OCI-LY1 (cell line): ENCODE measurements around the gene CSPG5.
A peak's percentile ranks its signal among the peaks of the same experiment; 100 is the strongest.

ENCODE experiments used
- H2AFZ ChIP-seq: fragments of 200-600 bp; sonication (generic), shearing (Covaris generic); 2 replicates; pipeline ENCODE4 v1.6.0; 2014; ENCODE audit warnings: antibody characterized with exemption, mild to moderate bottlenecking, low read length
- H3F3A ChIP-seq: fragments of 200-600 bp; sonication (generic), shearing (Covaris generic); 2 replicates; pipeline ENCODE4 v1.6.0; 2014; ENCODE audit warnings: mild to moderate bottlenecking, antibody characterized with exemption, low read length, moderate library complexity; ENCODE audit not compliant: insufficient read depth
- H3K27ac ChIP-seq: fragments of 200-600 bp; sonication (generic); 2 replicates; pipeline ENCODE4 v1.5.1; 2014; ENCODE audit warnings: low read length, mixed run types, mild to moderate bottlenecking, low read depth; ENCODE audit not compliant: poor library complexity, severe bottlenecking
- H3K27me3 ChIP-seq: fragments of 200-600 bp; sonication (generic); 2 replicates; pipeline ENCODE4 v1.6.0; 2014; ENCODE audit warnings: antibody characterized with exemption, mild to moderate bottlenecking, low read length, moderate library complexity; ENCODE audit not compliant: insufficient read depth
- H3K36me3 ChIP-seq: fragments of 200-600 bp; sonication (generic); 2 replicates; pipeline ENCODE4 v1.6.1; 2014; ENCODE audit warnings: mild to moderate bottlenecking, antibody characterized with exemption, low read length, moderate library complexity, mixed read lengths; ENCODE audit not compliant: insufficient read depth
- H3K4me1 ChIP-seq: fragments of 200-600 bp; sonication (generic); 2 replicates; pipeline ENCODE4 v1.5.1; 2014; ENCODE audit warnings: mild to moderate bottlenecking, low read length, moderate library complexity; ENCODE audit not compliant: insufficient read depth, severe bottlenecking
- H3K4me2 ChIP-seq: fragments of 200-600 bp; sonication (generic), shearing (Covaris generic); 2 replicates; pipeline ENCODE4 v1.6.1; 2014; ENCODE audit warnings: low read length
- H3K4me3 ChIP-seq: fragments of 200-600 bp; sonication (generic); 2 replicates; pipeline ENCODE4 v1.5.1; 2014; ENCODE audit warnings: low read length, low read depth, mild to moderate bottlenecking, mixed read lengths; ENCODE audit not compliant: poor library complexity, severe bottlenecking
- H3K79me2 ChIP-seq: fragments of 200-600 bp; shearing (Covaris generic); 2 replicates; pipeline ENCODE4 v1.6.1; 2016; ENCODE audit warnings: mixed run types, low read length, mixed read lengths; ENCODE audit not compliant: insufficient read depth
- H3K9ac ChIP-seq: fragments of 200-600 bp; sonication (generic), shearing (Covaris generic); 2 replicates; pipeline ENCODE4 v1.6.1; 2014; ENCODE audit warnings: mild to moderate bottlenecking, low read length, mixed read lengths
- H3K9me2 ChIP-seq: fragments of 200-600 bp; sonication (generic), shearing (Covaris generic); 2 replicates; pipeline ENCODE4 v1.6.1; 2014; ENCODE audit warnings: low read depth, mild to moderate bottlenecking, low read length, mixed read lengths
- H3K9me3 ChIP-seq: fragments of 200-600 bp; shearing (Covaris generic); 2 replicates; pipeline ENCODE4 v1.6.1; 2014; ENCODE audit warnings: low read length, mixed read lengths
- H4K20me1 ChIP-seq: fragments of 200-600 bp; sonication (generic), shearing (Covaris generic); 2 replicates; pipeline ENCODE4 v1.6.0; 2016; ENCODE audit warnings: mild to moderate bottlenecking, low read length; ENCODE audit not compliant: insufficient read depth
- EZH2 ChIP-seq: fragments of 200-600 bp; sonication (generic), shearing (Covaris generic); IDR thresholded peaks from 2 replicates; pipeline ENCODE4 v1.8.0; 2017; ENCODE audit warnings: borderline replicate concordance, mixed run types, mild to moderate bottlenecking, antibody characterized with exemption, low read length, moderate library complexity, mixed read lengths
- TF ChIP-seq, protein P1 (sequence below): fragments of 200-600 bp; sonication (generic), shearing (Covaris generic); IDR thresholded peaks from 2 replicates; pipeline ENCODE4 v1.5.1; 2017; ENCODE audit warnings: mild to moderate bottlenecking, antibody characterized with exemption, low read length, moderate library complexity, mixed read lengths

CSPG5 gene

DNA sequence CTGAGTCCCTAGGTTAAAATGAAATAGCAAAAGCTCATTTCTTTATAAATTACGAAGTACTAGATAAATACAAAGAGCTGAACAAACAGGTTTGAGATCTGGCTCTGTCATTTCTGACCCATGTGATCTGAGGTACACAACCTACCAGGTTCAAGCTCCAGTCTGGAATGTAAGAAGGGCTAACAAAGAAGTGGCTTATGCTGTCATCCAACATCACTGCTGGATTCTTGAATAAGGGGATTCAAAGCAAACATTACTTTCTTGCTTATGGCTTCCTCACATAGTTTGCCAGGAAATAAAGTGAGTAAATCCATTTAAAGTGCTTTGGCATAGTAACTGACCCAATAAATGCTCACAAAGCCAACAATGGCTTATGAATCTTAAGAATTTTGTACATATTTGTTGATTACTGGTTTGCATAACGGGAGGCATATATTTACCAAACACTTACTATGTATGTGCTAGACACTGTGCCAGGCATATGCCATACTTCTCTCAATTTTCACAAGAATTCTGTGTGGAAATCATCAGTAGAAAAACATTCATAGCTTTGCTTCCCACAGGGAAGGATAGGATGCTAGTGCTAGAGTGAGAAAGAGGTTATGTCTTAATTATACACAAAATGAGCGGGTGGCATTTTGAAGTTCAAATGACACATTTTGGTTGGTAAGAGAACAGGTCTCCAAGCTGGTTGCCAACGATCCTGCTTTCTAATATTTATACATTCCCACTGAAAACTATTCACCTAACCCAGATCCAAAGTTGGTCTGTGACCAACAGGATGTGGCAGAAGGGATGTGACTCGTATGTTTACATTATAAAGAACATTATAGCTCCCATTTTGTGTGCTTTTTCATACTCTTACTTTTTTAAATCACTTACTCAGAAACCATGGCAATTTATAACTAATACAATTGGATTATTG lies 38.7 kb upstream of the CSPG5 start:
- no peaks in the 10 kb centered on the region for H3K9me3 ChIP-seq
- no peaks in the 10 kb centered on the region for H3K27me3 ChIP-seq
- H3K9ac ChIP-seq: no peak overlapping the region
- no peaks in the 10 kb centered on the region for H4K20me1 ChIP-seq
- no peaks in the 10 kb centered on the region for H3F3A ChIP-seq
- H3K4me1 ChIP-seq: peaks cover 17% of the 10 kb centered on the region
- H3K4me2 ChIP-seq: no peak overlapping the region
- peaks cover 90% of the 10 kb centered on the region for H3K36me3 ChIP-seq
- no peak overlapping the region for H3K4me3 ChIP-seq
- H3K27ac ChIP-seq: no peak overlapping the region
- no peaks in the 10 kb centered on the region for H3K9me2 ChIP-seq
- TF ChIP-seq, protein P1, sequence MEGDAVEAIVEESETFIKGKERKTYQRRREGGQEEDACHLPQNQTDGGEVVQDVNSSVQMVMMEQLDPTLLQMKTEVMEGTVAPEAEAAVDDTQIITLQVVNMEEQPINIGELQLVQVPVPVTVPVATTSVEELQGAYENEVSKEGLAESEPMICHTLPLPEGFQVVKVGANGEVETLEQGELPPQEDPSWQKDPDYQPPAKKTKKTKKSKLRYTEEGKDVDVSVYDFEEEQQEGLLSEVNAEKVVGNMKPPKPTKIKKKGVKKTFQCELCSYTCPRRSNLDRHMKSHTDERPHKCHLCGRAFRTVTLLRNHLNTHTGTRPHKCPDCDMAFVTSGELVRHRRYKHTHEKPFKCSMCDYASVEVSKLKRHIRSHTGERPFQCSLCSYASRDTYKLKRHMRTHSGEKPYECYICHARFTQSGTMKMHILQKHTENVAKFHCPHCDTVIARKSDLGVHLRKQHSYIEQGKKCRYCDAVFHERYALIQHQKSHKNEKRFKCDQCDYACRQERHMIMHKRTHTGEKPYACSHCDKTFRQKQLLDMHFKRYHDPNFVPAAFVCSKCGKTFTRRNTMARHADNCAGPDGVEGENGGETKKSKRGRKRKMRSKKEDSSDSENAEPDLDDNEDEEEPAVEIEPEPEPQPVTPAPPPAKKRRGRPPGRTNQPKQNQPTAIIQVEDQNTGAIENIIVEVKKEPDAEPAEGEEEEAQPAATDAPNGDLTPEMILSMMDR: no peak
- TF ChIP-seq EZH2: no peak
- H3K79me2 ChIP-seq: no peaks in the 10 kb centered on the region
- no peak overlapping the region for H2AFZ ChIP-seq

DNA sequence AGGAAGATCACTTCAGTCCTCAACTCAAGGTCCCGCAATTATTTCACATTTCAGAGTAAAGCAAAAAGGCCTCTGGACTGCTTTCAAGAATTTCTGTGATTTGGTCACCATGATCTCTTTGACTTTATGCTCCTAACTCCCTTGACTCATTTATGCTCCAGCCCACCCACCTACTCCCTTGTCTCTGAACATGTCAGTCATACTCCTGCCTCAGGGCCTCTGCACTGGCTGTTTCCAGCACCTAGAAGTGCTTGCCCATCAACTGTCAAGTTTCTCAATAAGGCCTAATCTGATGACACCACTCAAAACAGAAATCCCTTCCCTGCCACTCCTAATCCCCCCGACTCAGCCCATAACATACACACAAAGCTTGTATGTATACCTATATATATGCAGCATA lies 36.1 kb upstream of the CSPG5 start:
- Histone ChIP-seq H3K27me3 (no peaks in the 10 kb centered on the region), H3K27ac (peak overlapping the region; percentile 59), H3K9me2 (no peaks in the 10 kb centered on the region), H3F3A (no peaks in the 10 kb centered on the region), H3K79me2 (no peaks in the 10 kb centered on the region), H3K4me1 (peaks cover 17% of the 10 kb centered on the region), H4K20me1 (no peaks in the 10 kb centered on the region), H2AFZ (no peak overlapping the region), H3K9ac (no peak overlapping the region), H3K4me3 (no peak overlapping the region), H3K4me2 (no peak overlapping the region), H3K9me3 (no peaks in the 10 kb centered on the region), H3K36me3 (peaks cover 90% of the 10 kb centered on the region)
- TF ChIP-seq EZH2: no peak

DNA sequence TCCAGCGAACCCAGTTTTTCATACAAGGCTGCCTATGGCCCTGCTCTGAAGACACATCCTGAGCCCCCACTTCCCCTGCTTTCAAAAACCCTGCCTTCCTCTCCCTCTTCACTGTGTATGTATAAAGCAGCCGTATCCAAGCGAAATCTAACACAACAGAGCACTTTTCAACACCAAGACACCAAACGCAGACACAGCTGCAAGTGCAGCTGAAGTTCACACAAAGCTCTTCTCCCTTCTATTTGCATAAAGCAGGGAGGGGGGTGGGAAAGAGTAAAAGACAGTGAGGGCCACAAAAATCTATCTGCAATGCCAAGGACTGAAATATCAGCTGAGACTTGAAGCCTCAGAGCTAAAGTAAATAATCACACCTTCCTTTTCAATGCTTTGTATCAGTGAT lies 35.1 kb upstream of the CSPG5 start:
- H3K9ac ChIP-seq: no peak overlapping the region
- TF ChIP-seq EZH2: no peak
- TF ChIP-seq, protein P1: no peak
- no peak overlapping the region for H2AFZ ChIP-seq
- H3K79me2 ChIP-seq: no peaks in the 10 kb centered on the region
- H3K27ac ChIP-seq: peak overlapping the region; percentile 59
- H3F3A ChIP-seq: no peaks in the 10 kb centered on the region
- no peak overlapping the region; the same call in 1 of the 2 replicates for H3K4me2 ChIP-seq
- H3K27me3 ChIP-seq: no peaks in the 10 kb centered on the region
- H3K9me3 ChIP-seq: no peaks in the 10 kb centered on the region
- H3K4me1 ChIP-seq: peaks cover 17% of the 10 kb centered on the region
- peaks cover 90% of the 10 kb centered on the region for H3K36me3 ChIP-seq
- no peaks in the 10 kb centered on the region for H3K9me2 ChIP-seq
- H3K4me3 ChIP-seq: no peak overlapping the region
- H4K20me1 ChIP-seq: no peaks in the 10 kb centered on the region

DNA sequence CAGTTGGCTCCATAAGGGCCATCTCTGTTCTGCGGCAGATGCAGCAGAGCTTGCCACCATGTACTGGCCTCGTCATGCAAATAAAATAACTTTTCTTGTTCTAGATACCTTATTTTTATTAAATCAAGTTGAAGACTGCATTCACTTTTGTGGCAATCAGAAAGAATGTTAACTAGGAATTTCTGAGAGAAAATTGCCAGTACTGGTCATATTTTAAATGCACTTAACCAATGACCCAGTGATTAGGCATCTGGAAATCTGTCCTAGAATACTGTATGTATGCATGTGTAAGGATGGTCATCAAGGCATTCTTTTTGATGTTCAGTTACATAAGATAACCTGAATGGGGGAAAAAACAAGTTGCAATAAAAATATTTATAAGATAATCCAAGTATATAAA lies 34.2 kb upstream of the CSPG5 start:
- Histone ChIP-seq H3K36me3 (peaks cover 90% of the 10 kb centered on the region), H3K4me3 (no peak overlapping the region), H2AFZ (no peak overlapping the region), H3K27ac (no peak overlapping the region), H3K9me2 (no peaks in the 10 kb centered on the region), H3K9ac (no peak overlapping the region), H3K79me2 (no peaks in the 10 kb centered on the region), H3K9me3 (no peaks in the 10 kb centered on the region), H4K20me1 (no peaks in the 10 kb centered on the region), H3K4me1 (peaks cover 17% of the 10 kb centered on the region), H3K4me2 (no peak overlapping the region), H3K27me3 (no peaks in the 10 kb centered on the region), H3F3A (no peaks in the 10 kb centered on the region)
- TF ChIP-seq EZH2: no peak
- TF ChIP-seq, protein P1: no peak
